H1 (cell line): ENCODE measurements around the gene TECR. TPM values are rescaled to one million over a fixed set of nuclear protein-coding genes. Genes with fewer than 3 reads are reported as not detected.

Experiments
- CTCF ChIA-PET: fragments of 300-600 bp; sonication (Branson Sonifier 250); formaldehyde crosslinking; loops from one replicate; lab custom pipeline; 2021; ENCODE audit not compliant: partially characterized antibody; lab: Charles Lee
- POLR2A ChIA-PET: fragments of 300-600 bp; sonication (Branson Sonifier 250); formaldehyde crosslinking; loops from one replicate; lab custom pipeline; 2021; ENCODE audit warnings: inconsistent platforms; ENCODE audit not compliant: partially characterized antibody; lab: Charles Lee
- DNase-seq, 2 experiments: peaks; one replicate each; pipeline versions ENCODE4 v3.0.0 to v3.0.0-alpha.2; 2010 to 2022; ENCODE audit warnings: low spot score in 2 of 2, low read depth in 1 of 2, mixed read lengths in 1 of 2
- FAIRE-seq: peaks from 2 replicates; lab custom pipeline; 2011; peaks lifted over from hg19 to GRCh38; lab: Jason Lieb, UNC
- H2AFZ ChIP-seq: 2 replicates; pipeline ENCODE4 v1.8.1; 2012; ENCODE audit warnings: low read length, inconsistent platforms
- H2AK5ac ChIP-seq: 2 replicates; pipeline ENCODE4 v1.6.1; 2013; ENCODE audit warnings: low read depth, low read length
- H2BK120ac ChIP-seq: replicated peaks from 2 replicates; pipeline ENCODE3; 2013; ENCODE audit warnings: low read depth, low read length, inconsistent platforms
- H2BK12ac ChIP-seq: 2 replicates; pipeline ENCODE4 v1.6.1; 2013; ENCODE audit warnings: low read depth, low read length
- H2BK15ac ChIP-seq: 2 replicates; pipeline ENCODE4 v1.6.1; 2013; ENCODE audit warnings: low read length
- H2BK20ac ChIP-seq: 2 replicates; pipeline ENCODE4 v1.6.1; 2013; ENCODE audit warnings: low read length
- H2BK5ac ChIP-seq: 2 replicates; pipeline ENCODE4 v1.6.1; 2013; ENCODE audit warnings: low read depth, low read length
- H3K14ac ChIP-seq: 2 replicates; pipeline ENCODE4 v1.6.1; 2013; ENCODE audit warnings: inconsistent platforms; ENCODE audit not compliant: insufficient read length
- H3K18ac ChIP-seq: 2 replicates; pipeline ENCODE4 v1.6.1; 2013; ENCODE audit warnings: low read length; ENCODE audit errors: extremely low read depth
- H3K23ac ChIP-seq: 2 replicates; pipeline ENCODE4 v1.6.1; 2013; ENCODE audit warnings: inconsistent platforms; ENCODE audit not compliant: insufficient read length
- H3K23me2 ChIP-seq: 2 replicates; pipeline ENCODE4 v1.6.1; 2013; ENCODE audit warnings: low read depth, low read length
- H3K27ac ChIP-seq: 2 replicates; pipeline ENCODE4 v1.6.1; 2011; ENCODE audit warnings: low read depth, low read length, inconsistent platforms
- H3K27me3 ChIP-seq, 4 experiments: replicated peaks in 1 of 4; 1 replicate in 1 of 4; 2 replicates in 3 of 4; pipeline versions ENCODE4 v1.6.1 to v1.8.1; 2011 to 2013; ENCODE audit warnings: low read length in 3 of 4, mild to moderate bottlenecking in 3 of 4, inconsistent platforms in 2 of 4, mixed read lengths in 2 of 4, moderate library complexity in 1 of 4; ENCODE audit not compliant: control insufficient read depth in 3 of 4, insufficient read depth in 3 of 4; ENCODE audit errors: extremely low read depth in 1 of 4
- H3K36me3 ChIP-seq, 4 experiments: 2 replicates each; pipeline versions ENCODE4 v1.6.1 to v1.8.1; 2011 to 2013; ENCODE audit warnings: mild to moderate bottlenecking in 4 of 4, low read length in 3 of 4, moderate library complexity in 2 of 4, control low read depth in 1 of 4, inconsistent platforms in 1 of 4; ENCODE audit not compliant: insufficient read depth in 4 of 4, control insufficient read depth in 2 of 4
- H3K4ac ChIP-seq: replicated peaks from 2 replicates; pipeline ENCODE3; 2013; ENCODE audit warnings: low read length, low read depth, mixed read lengths, inconsistent platforms; ENCODE audit not compliant: insufficient read length
- H3K4me1 ChIP-seq, 4 experiments: replicated peaks in 1 of 4; 1 replicate in 1 of 4; 2 replicates in 3 of 4; pipeline versions ENCODE4 v1.6.1 to v1.8.1; 2011 to 2013; ENCODE audit warnings: low read length in 3 of 4, inconsistent platforms in 2 of 4, mixed read lengths in 1 of 4; ENCODE audit not compliant: insufficient read depth in 4 of 4, control insufficient read depth in 3 of 4
- H3K4me2 ChIP-seq, 2 experiments: 2 replicates each; pipeline versions ENCODE4 v1.6.1 to v1.8.1; 2011 to 2013; ENCODE audit warnings: low read depth in 2 of 2, low read length in 2 of 2, control low read depth in 1 of 2, inconsistent platforms in 1 of 2, mild to moderate bottlenecking in 1 of 2; ENCODE audit not compliant: insufficient read depth in 1 of 2
- H3K4me3 ChIP-seq, 4 experiments: fragments of 200-600, 300-600 bp in 1 of 4; sonication (generic), shearing (Covaris generic), sonication (Bioruptor Twin) in 1 of 4; 2 replicates each; pipeline versions ENCODE4 v1.5.1 to v1.8.1; 2011 to 2016; ENCODE audit warnings: low read length in 4 of 4, low read depth in 3 of 4, control low read depth in 2 of 4, inconsistent platforms in 2 of 4, mild to moderate bottlenecking in 2 of 4, mixed read lengths in 1 of 4, moderate library complexity in 1 of 4; ENCODE audit not compliant: insufficient read depth in 2 of 4; ENCODE audit errors: extremely low read depth in 1 of 4
- H3K56ac ChIP-seq: replicated peaks from 2 replicates; pipeline ENCODE3; 2013; ENCODE audit warnings: low read depth, mild to moderate bottlenecking, mixed read lengths, low read length, inconsistent platforms; ENCODE audit not compliant: insufficient read length
- H3K79me1 ChIP-seq: 2 replicates; pipeline ENCODE4 v1.6.1; 2013; ENCODE audit warnings: low read depth, low read length, control low read depth
- H3K79me2 ChIP-seq, 2 experiments: 2 replicates each; pipeline versions ENCODE4 v1.6.1 to v1.8.1; 2012 to 2013; ENCODE audit warnings: low read length in 2 of 2, mild to moderate bottlenecking in 2 of 2, inconsistent platforms in 1 of 2; ENCODE audit not compliant: insufficient read depth in 2 of 2, control insufficient read depth in 1 of 2
- H3K9ac ChIP-seq, 4 experiments: replicated peaks in 1 of 4; 1 replicate in 1 of 4; 2 replicates in 3 of 4; pipeline versions ENCODE4 v1.6.1 to v1.8.1; 2011 to 2013; ENCODE audit warnings: low read depth in 3 of 4, low read length in 3 of 4, control low read depth in 2 of 4, mild to moderate bottlenecking in 2 of 4, moderate library complexity in 2 of 4, inconsistent platforms in 1 of 4; ENCODE audit errors: extremely low read depth in 1 of 4
- H3K9me3 ChIP-seq, 2 experiments: 2 replicates each; pipeline versions ENCODE4 v1.6.1 to v1.8.1; 2012 to 2013; ENCODE audit warnings: mild to moderate bottlenecking in 2 of 2, moderate library complexity in 2 of 2, control low read depth in 1 of 2, inconsistent platforms in 1 of 2, low read depth in 1 of 2, low read length in 1 of 2, mixed read lengths in 1 of 2; ENCODE audit not compliant: insufficient read depth in 2 of 2
- H4K20me1 ChIP-seq, 2 experiments: replicated peaks in 1 of 2; 2 replicates each; pipeline versions ENCODE3 to v1.8.1; 2011 to 2013; ENCODE audit warnings: inconsistent platforms in 2 of 2, low read length in 2 of 2, mild to moderate bottlenecking in 1 of 2; ENCODE audit not compliant: insufficient read depth in 2 of 2, control insufficient read depth in 1 of 2
- H4K5ac ChIP-seq: 2 replicates; pipeline ENCODE4 v1.6.1; 2013; ENCODE audit warnings: low read length, low read depth, mixed read lengths, inconsistent platforms; ENCODE audit not compliant: insufficient read length
- H4K8ac ChIP-seq: 2 replicates; pipeline ENCODE4 v1.8.0; 2013; ENCODE audit warnings: mild to moderate bottlenecking, moderate library complexity, low read length, inconsistent platforms; ENCODE audit not compliant: insufficient read depth; ENCODE audit errors: extremely low read depth
- H4K91ac ChIP-seq: replicated peaks from 2 replicates; pipeline ENCODE3; 2013; ENCODE audit warnings: low read length, mixed read lengths, inconsistent platforms; ENCODE audit not compliant: insufficient read length
- ASH2L ChIP-seq: fragments of 200-600, 300-600 bp; sonication (generic); IDR thresholded peaks from one replicate; pipeline ENCODE4 v1.7.1; 2017; ENCODE audit warnings: low read length
- BRCA1 ChIP-seq: IDR thresholded peaks from 2 replicates; pipeline ENCODE4 v1.6.1; 2012; ENCODE audit warnings: low read depth, low read length, improper control_type of control experiment
- CHD2 ChIP-seq: IDR thresholded peaks from 2 replicates; pipeline ENCODE4 v1.6.1; 2012; ENCODE audit warnings: low read length, improper control_type of control experiment
- JUN ChIP-seq: IDR thresholded peaks from 2 replicates; pipeline ENCODE4 v1.6.1; 2011; ENCODE audit warnings: low read depth, mild to moderate bottlenecking, improper control_type of control experiment, low read length
- NANOG ChIP-seq: IDR thresholded peaks from 2 replicates; pipeline ENCODE4 v1.6.1; 2011; ENCODE audit warnings: low read length, low read depth, mild to moderate bottlenecking, inconsistent platforms; ENCODE audit not compliant: insufficient read depth, poor library complexity, severe bottlenecking
- POLR2AphosphoS5 ChIP-seq: IDR thresholded peaks from 2 replicates; pipeline ENCODE4 v1.6.1; 2011; ENCODE audit warnings: low read depth, low read length
- POU5F1 ChIP-seq: IDR thresholded peaks from 2 replicates; pipeline ENCODE4 v1.6.1; 2011; ENCODE audit warnings: low read depth, mild to moderate bottlenecking, low read length, moderate library complexity
- RFX5 ChIP-seq: IDR thresholded peaks from 2 replicates; pipeline ENCODE4 v1.6.1; 2011; ENCODE audit warnings: low read depth, low read length, improper control_type of control experiment, borderline replicate concordance
- SP1 ChIP-seq: IDR thresholded peaks from 2 replicates; pipeline ENCODE4 v1.6.1; 2011; ENCODE audit warnings: low read depth, low read length
- SP4 ChIP-seq: IDR thresholded peaks from 2 replicates; pipeline ENCODE4 v1.6.1; 2012; ENCODE audit warnings: low read length, inconsistent platforms
- TAF7 ChIP-seq: optimal IDR thresholded peaks from 2 replicates; pipeline ENCODE3; 2011; ENCODE audit warnings: low read depth, mild to moderate bottlenecking, inconsistent platforms, low read length, moderate library complexity, borderline replicate concordance
- TBP ChIP-seq: IDR thresholded peaks from 2 replicates; pipeline ENCODE4 v1.6.1; 2011; ENCODE audit warnings: low read depth, low read length, improper control_type of control experiment
- USF2 ChIP-seq: IDR thresholded peaks from 2 replicates; pipeline ENCODE4 v1.6.1; 2011; ENCODE audit warnings: low read length, improper control_type of control experiment
- YY1 ChIP-seq: IDR thresholded peaks from 2 replicates; pipeline ENCODE4 v1.6.1; 2011; ENCODE audit warnings: low read depth, mild to moderate bottlenecking, low read length
- WGBS, 2 experiments: shearing (Covaris generic) in 1 of 2; methylation state at CpG; one replicate each; pipeline versions ENCODE4 v1.1.6 to v1.1.7; 2013 to 2015; ENCODE audit warnings: low lambda C conversion rate in 2 of 2, mixed read lengths in 2 of 2, inconsistent platforms in 1 of 2, low coverage in 1 of 2, missing lambda C conversion rate in 1 of 2; ENCODE audit not compliant: insufficient replicate concordance in 2 of 2, insufficient coverage in 1 of 2, insufficient read length in 1 of 2; ENCODE audit errors: extremely low coverage in 1 of 2, missing lambda C conversion rate in 1 of 2; 5-methylcytosine and 5-hydroxymethylcytosine counted together
- polyA plus RNA-seq, 7 experiments: library from polyadenylated mRNA; depleted of rRNA in 3 of 7; stranded (reverse) in 5 of 7; unstranded in 2 of 7; fragments of >200 nt in 5 of 7; fragments of 200-250 nt in 2 of 7; gene quantifications; 1 replicate in 5 of 7; 2 replicates in 1 of 7; 4 replicates in 1 of 7; pipeline versions ENCODE4 v1.2.1 to v1.2.3, GENCODE V29; 2011 to 2013; ENCODE audit warnings: missing spikeins in 2 of 7, mixed read lengths in 2 of 7
- total RNA-seq: library from RNA; stranded (reverse); fragmentation: NEBNext Ultra II Directional; extraction: Animal tissue kit (Norgen Biotek cat#: 25700); gene quantifications from 2 replicates; pipeline ENCODE4 v1.2.1, GENCODE V29; 2021

TECR gene
- total and polyA plus RNA-seq, 2 of the 8 experiments (the other 6 are each of a cell fraction or from before 2014, with no cell fraction given), result 172 to 405 TPM

GRCh38 chr19:14603990-14604387 lies 74.6 kb downstream of the TECR start:
- no peak overlapping the region for H3K23ac ChIP-seq
- ChIA-PET CTCF (no interaction called here), POLR2A (no interaction called here)
- H4K5ac ChIP-seq, result no peak overlapping the region
- no peak overlapping the region for H3K4me3 ChIP-seq
- peaks cover 32 to 45% of the 10 kb centered on the region in 2 experiments for H3K9me3 ChIP-seq
- no peak overlapping the region for H2BK5ac ChIP-seq
- no peaks in the 10 kb centered on the region for H3K4me1 ChIP-seq
- H2BK15ac ChIP-seq, result no peak overlapping the region
- WGBS, 2 experiments, result 96% methylated on average over 2 of the region's 2 CpGs; no CpG with 5 or more reads in 1 of the 2 experiments
- no peaks in the 10 kb centered on the region for H3K79me1 ChIP-seq
- no peak for TF ChIP-seq SP1
- TF ChIP-seq RFX5, result no peak
- no peak for TF ChIP-seq BRCA1
- no peak for TF ChIP-seq ASH2L
- no peak for TF ChIP-seq TBP
- no peak for TF ChIP-seq JUN
- no peak for TF ChIP-seq USF2
- no peak for TF ChIP-seq POU5F1
- no peak for TF ChIP-seq YY1
- TF ChIP-seq NANOG, result no peak
- TF ChIP-seq SP4, result no peak
- no peak for TF ChIP-seq POLR2AphosphoS5
- TF ChIP-seq CHD2, result no peak
- no peak for TF ChIP-seq TAF7
- no peaks in the 10 kb centered on the region for H3K79me2 ChIP-seq
- H2BK12ac ChIP-seq, result no peak overlapping the region
- H4K20me1 ChIP-seq, result no peaks in the 10 kb centered on the region
- H4K91ac ChIP-seq, result no peak overlapping the region
- no peak overlapping the region for H2AFZ ChIP-seq
- no peak overlapping the region for H4K8ac ChIP-seq
- H3K36me3 ChIP-seq, result no peaks in the 10 kb centered on the region
- H3K27ac ChIP-seq, result no peak overlapping the region
- H2AK5ac ChIP-seq, result no peak overlapping the region
- no peak overlapping the region for H3K14ac ChIP-seq
- no peak overlapping the region for H2BK120ac ChIP-seq
- H3K23me2 ChIP-seq, result no peaks in the 10 kb centered on the region
- H3K27me3 ChIP-seq, result no peaks in the 10 kb centered on the region
- H3K56ac ChIP-seq, result no peak overlapping the region
- H3K4ac ChIP-seq, result no peak overlapping the region
- H3K18ac ChIP-seq, result no peak overlapping the region
- H3K4me2 ChIP-seq, result no peak overlapping the region
- H2BK20ac ChIP-seq, result no peak overlapping the region
- DNase-seq, result no peak
- no peak for FAIRE-seq
- no peak overlapping the region for H3K9ac ChIP-seq
